NB4 (cell line): ENCODE data around the gene DTX3.

Experiments
- DNase-seq: peaks from one replicate; pipeline ENCODE4 v3.0.0; 2010; ENCODE audit warnings: low read depth
- H3K4me3 ChIP-seq: one replicate; pipeline ENCODE4 v1.5.1; 2011; ENCODE audit warnings: mild to moderate bottlenecking, low read depth, low read length, moderate library complexity
- CTCF ChIP-seq: IDR thresholded peaks from one replicate; pipeline ENCODE4 v1.5.1; 2012; ENCODE audit warnings: low read depth, low read length
- MYC ChIP-seq: IDR thresholded peaks from 2 replicates; pipeline ENCODE4 v1.6.1; 2011; ENCODE audit warnings: low read depth, low read length
- POLR2A ChIP-seq: IDR thresholded peaks from 2 replicates; pipeline ENCODE4 v1.6.1; 2011; ENCODE audit warnings: mild to moderate bottlenecking; ENCODE audit not compliant: insufficient read length; ENCODE audit errors: extremely low read depth
- TF ChIP-seq, protein P1 (sequence below): IDR thresholded peaks from 2 replicates; pipeline ENCODE4 v1.6.1; 2011; ENCODE audit warnings: low read depth, low read length

The DTX3 gene

GRCh38 chr12:57620245-57620935 lies 15.8 kb downstream of the DTX3 start:
- no peak overlapping the region for H3K4me3 ChIP-seq
- TF ChIP-seq, protein P1, sequence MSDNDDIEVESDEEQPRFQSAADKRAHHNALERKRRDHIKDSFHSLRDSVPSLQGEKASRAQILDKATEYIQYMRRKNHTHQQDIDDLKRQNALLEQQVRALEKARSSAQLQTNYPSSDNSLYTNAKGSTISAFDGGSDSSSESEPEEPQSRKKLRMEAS = no peak
- TF ChIP-seq CTCF (no peak), MYC (no peak), POLR2A (no peak)
- DNase-seq = no peak

- peak; percentile 41 for DNase-seq
- H3K4me3 ChIP-seq = no peak overlapping the region
- TF ChIP-seq, protein P1 = no peak
These were observed 16.4 kb downstream of the DTX3 start for GRCh38 chr12:57620936-57621496.

- H3K4me3 ChIP-seq = no peak overlapping the region
These were observed 17.1 kb downstream of the DTX3 start for GRCh38 chr12:57621497-57622292.

DNA sequence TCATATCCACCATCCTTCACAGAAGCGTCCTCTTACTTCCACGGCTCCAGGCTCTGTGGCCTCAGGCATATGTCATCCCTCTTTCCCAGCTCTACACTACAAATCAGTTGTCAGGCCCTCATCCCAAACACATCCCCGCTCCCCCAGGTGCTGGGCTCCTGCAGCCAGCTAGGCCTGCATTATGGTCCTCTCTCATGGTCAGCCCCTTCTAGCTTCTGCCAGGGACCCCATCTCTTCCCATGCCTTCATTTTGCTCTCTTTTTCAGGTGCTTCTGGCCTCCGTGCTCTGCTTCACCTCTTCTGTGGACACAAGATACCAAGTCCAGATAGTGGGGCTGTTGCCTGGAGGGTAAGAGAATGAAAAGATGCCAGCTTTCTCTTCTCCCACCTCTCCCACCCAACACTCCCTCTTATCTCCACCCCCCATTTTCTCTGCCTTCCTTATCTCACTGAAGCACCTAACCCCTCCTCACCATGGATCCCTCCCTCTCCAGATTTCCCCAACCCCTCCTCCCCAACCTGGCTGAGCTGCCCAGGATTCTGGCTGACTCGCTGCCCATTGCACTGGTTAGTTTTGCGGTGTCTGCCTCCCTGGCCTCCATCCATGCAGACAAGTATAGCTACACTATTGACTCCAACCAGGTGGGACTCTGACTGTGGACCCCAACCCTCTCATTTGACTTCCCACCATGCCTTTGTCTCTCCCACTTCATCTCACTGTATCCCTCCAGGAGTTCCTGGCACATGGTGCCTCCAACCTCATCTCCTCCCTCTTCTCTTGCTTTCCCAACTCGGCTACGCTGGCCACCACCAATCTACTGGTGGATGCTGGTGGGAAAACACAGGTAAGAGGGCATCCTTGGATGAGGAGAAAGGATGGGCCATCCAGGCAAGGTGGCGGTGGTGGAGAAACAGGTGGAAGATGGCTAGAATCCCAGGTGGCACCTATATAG lies 17.9 kb downstream of the DTX3 start:
- H3K4me3 ChIP-seq = no peak overlapping the region
- DNase-seq = no peak
- no peak for TF ChIP-seq CTCF
- TF ChIP-seq, protein P1 = no peak
- no peak for TF ChIP-seq POLR2A
- no peak for TF ChIP-seq MYC

More at GRCh38 chr12:57621497-57622292, 17.1 kb downstream of the DTX3 start:
- TF ChIP-seq POLR2A (no peak), CTCF (peak; percentile 84)
- DNase-seq = peak; percentile 59

DNA sequence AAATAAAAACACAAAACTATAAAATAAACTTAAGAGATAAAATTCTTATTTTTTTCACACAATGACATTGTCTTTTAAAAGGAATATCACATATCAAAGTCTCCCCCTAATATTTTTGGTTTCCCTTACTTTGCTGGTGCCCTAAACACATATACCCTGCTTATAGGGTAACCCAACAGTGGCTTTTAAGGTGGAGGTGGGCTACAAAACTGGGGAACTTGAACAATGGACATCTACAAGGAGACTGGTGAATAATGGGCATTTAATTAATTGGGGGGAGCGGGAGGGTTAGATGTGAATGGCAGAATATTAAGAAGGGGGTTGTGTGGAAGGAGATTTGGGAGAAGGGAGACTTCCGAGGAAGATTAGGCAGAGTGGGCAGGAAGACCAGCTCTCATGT lies 18.8 kb downstream of the DTX3 start:
- DNase-seq = no peak
- TF ChIP-seq POLR2A (no peak), CTCF (no peak), MYC (no peak)
- TF ChIP-seq, protein P1 = no peak
- no peak overlapping the region for H3K4me3 ChIP-seq
